Left kidney (tissue), 2 donors: ENCODE results near the gene HOXD13. TPM values are rescaled to one million over a fixed set of nuclear protein-coding genes. Genes with fewer than 3 reads are reported as not detected.

ENCODE experiments used
- DNase-seq: peaks from one replicate; pipeline ENCODE4 v3.0.0-alpha.2; 2013
- polyA plus RNA-seq: library from polyadenylated mRNA; unstranded; fragments of 120-200 nt; gene quantifications from one replicate; pipeline ENCODE4 v1.2.1, GENCODE V29; 2013; ENCODE audit not compliant: insufficient read length

Gene HOXD13
- polyA plus RNA-seq, 1 donor: 0.20 TPM

GRCh38 chr2:176118601-176119339 is 26.2 kb downstream of the HOXD13 start:
- DNase-seq: peak; percentile 95

DNA sequence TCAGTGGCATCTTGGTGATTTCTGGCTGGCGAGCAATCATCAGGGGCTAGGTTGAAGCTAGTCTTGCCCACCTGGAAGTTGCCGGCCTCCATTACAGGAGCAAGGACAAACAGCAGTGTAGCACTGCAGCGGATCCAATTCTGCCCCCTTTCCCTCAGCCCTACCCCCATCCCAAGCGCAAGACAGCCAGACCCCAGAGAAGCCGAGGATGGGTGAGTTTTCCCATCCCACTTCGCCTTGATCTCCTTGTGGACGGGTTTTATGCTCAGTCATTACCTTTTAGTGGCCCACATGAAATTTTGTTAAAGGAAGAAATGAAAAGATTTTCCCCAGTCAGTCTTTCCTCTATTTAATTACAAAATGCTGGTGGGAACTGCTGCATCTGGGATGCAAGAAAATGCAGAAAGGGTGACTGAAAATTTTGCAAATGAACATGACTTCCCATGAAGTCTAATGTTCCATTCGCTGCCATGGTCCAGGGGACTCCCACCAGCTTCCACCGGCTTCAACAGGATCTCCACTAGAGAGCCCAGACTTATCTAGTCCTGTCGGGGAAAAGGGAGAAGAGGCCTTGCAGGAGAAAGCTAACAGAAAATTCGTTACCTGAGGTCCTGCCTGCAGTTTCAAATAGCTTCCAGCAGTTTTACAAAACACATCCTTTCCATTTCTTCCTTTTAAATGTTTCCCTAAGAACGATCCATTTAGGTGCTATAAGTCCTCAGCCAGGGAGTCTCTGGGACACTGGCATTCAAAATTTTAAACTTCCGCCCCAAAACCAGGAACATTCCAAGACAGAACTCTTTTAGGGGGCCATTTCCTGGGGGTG is 28.1 kb downstream of the HOXD13 start:
- no peak for DNase-seq

DNA sequence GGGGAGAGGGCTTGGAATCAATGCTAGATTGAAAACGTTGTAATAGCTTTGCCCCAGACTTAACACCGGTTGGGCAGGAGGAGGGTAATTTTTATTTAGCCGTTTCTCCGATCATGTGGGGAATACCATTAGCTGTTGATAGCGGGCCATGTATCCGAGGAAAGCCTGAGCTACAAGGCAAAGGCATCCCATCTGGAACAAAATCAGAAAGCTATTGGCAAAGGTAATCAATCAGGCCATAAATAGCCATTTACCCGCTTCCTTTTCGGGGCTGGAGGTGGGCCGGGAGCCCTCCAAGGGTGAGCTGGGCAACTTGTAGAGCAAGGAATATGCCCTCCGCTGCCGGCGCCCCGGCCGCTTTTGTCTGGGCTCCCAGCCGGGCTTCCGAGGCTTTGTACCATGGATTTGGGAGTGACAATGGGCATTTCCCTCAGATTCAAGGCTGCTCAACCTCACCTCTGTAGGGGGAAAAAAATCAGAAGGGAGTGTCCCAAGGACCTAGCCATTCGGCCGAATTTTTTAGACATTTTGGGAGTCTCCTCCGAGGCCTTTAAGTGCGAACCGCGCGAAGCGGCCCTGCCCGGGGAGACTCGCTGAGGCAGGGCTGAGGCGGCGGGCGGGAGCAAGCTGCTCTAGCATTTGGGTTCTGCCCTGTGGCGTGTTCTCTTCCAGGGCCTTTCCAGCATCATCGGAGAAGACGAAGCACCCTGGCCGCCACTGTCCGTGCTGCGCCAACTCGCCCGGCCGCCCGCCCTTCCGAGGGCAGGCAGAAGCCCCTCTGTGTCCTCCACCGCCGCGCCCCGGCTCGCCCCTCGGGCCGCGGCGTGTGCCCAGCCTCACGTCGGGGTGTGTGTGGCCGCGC is 28.9 kb downstream of the HOXD13 start:
- DNase-seq: no peak

DNA sequence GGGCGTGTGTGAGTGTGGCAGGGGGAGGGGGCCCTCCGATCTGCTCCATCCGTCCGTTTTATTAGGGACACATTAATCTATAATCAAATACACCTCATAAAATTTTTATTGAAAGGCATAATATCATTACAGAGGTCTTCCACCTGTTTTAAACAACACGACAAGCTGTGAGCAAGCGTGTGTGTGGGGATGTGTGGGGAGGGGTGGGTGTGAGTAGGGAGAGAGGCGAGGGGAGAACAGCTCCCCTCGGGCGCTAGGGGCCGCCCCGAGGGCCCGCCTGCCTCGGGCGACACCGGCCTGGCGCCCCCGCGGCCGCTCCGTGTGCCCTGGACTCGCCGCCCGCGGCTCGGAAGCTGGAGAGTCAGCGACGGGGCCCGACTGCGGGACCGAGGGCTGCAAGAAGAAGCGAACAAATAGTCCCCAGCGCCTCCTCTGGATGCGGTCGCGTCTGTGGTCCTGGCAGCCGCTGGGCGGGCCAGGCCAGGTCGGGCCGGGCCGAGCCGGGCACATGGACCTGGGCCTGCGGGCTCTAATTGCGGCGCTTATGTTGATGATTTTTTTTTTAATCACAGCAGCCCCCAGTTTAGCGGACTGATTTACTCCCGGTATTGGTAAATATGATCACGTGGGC is 29.6 kb downstream of the HOXD13 start:
- no peak for DNase-seq

GRCh38 chr2:176122683-176123410 is 30.3 kb downstream of the HOXD13 start, which contains the start of gene HOXD9:
Gene HOXD9 (plus strand): TSS chr2:176122719. CDS start chr2:176122769, 50 bp downstream.
- DNase-seq: no peak

DNA sequence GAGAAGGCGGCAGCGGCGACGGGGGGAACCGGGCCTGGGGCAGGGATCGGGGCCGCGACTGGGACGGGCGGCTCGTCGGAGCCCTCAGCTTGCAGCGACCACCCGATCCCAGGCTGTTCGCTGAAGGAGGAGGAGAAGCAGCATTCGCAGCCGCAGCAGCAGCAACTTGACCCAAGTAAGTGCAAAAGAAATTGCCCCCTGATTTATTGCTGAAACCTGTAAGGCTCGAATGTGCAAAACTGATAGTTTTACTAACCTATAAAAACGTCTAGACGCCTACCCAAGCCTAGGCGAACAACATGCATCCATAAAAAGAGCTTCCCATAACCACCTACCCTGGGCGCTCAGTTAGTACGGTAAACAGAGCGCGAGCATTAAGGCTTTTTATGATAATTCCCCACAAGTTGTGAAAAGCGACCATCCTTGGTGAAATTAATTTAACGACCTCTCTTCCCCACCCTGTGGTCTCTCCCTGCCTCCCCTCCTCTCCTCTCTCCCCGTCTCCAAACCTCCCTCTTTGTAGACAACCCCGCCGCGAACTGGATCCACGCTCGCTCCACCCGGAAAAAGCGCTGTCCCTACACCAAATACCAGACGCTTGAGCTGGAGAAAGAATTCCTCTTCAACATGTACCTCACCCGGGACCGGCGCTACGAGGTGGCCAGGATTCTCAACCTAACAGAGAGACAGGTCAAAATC is 31.0 kb downstream of the HOXD13 start:
- DNase-seq: no peak

GRCh38 chr2:176124110-176124946 is 31.8 kb downstream of the HOXD13 start:
- DNase-seq: no peak

DNA sequence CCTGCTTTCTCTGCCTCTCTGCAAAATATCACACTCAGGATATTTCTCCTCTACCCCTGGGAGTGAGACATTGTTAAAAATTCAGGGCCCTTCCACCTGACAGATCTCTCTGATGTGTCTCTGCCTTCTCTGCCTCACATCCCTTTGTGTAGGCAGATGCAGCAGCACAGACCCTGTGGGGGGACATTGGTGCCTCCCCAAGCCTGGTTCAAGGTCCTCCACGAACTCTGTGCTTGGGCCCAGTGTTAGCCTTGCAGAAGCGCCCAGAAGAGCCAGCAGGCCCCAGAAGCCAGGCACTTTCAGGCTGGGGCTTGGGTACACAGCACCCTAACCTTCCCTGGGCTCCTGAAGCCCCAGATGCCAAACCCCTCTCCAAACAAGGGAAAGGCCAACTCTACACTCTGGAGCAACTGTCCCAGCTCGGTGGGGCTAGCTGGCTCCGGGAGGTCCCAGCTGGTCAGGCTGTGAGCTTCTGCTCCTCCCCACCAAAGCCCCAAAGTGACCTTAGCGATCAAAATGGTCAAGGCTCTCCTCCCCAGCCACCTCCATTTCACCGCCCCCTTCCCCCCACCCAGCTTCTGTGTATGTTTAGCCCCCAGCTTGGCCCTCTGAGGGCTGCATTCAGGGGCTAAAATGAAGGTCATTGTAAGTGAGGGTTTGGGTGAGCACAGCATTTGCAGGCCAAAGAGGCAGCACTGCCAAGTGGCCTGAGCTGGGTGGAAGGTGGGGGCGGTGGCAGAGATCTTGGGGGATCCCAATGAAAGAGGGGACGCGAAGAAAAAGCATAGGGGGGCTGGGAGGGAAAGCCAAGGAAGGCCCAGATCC is 32.6 kb downstream of the HOXD13 start:
- DNase-seq: no peak

DNA sequence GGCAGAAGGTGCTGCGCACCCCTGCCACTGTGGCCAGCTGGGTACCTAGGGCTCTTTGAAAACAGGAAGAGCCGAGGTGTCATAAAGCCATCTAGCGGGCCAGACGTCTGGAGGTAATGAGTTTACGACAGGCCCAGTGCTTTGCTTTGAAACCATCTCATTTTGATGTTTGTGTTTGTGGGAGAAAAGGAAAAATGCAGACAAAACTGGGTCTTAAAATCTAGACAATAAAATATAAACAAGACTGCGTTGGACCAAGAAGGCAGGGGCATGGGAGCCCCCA is 33.2 kb downstream of the HOXD13 start:
- DNase-seq: no peak

DNA sequence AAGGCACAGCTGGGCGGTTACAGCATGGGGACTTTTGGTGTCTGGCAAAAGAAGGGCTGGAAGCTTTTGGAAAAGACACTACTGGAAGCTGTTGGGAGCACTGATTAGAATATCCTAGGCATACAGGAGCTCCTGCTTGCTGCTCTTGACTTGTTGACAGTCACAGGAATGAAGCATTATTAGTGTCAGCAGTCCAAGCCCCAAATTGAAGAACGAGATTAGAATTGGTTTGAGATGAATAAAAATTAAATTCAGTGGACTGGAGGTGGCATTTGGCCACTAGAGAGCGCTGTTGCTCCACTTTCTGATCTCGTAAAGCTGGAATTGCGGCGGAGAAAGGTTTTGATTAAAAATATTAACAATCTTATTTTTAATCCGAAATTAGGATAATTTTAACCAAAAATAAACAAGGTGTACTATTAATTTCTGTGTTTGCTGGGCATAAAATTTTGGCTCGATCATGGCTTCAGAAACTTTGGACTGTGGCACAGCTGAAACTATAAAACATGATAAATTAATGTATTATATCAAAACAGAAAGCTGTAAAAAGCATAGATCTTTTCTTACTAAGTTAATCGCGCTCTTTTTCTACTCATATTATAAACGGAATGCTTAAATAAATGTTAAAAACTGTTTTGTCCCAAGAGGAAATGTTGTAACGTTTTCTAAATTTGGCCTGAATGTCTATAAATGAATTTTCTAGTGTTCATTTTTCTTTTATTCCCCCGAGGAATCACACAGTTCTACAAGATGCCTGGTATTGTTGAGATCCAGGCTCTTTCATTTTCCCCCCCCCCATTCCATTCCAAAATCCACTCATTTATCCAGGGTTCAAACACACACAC is 34.6 kb downstream of the HOXD13 start:
- no peak for DNase-seq

- DNase-seq: no peak
Measured at GRCh38 chr2:176127774-176128072, 35.2 kb downstream of the HOXD13 start.

DNA sequence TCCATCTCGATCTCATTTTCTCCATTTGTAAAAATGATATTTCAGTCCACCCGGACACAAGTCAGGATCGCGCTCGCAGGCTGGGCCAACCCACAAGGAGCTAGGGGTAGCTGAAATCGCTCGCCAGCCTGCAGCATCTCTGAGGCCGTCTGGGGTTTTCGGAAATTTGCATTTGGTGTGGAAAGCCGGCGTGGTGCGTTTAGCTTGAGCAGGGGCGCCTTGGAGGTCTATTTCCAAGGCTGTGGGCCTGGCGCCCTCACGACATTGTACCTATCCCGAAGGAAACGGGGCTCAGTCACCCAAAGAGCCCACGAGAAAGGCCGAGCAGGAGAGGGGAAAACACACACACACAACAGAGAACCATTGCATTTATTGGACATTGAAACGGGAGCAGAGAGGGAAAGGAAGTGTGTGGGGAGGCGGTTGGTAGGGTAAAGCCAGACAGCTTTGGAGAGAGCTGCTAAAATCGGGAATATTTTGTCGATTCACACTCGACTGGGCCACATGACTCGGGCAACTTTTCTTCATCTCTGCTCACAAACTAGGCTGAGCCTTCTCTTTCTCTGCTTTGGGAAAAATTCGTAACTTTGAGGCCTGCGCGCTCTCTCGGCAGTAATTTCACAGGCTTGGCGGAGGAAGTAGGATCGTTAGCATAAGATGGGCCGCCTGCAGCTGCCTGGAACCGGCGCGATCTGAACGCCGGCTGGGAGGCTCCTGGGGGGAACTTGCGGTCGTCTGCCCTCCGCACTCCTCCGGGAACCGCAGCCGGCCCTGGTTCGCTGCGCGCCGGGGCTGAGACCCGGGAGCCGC is 35.9 kb downstream of the HOXD13 start:
- DNase-seq: no peak

DNA sequence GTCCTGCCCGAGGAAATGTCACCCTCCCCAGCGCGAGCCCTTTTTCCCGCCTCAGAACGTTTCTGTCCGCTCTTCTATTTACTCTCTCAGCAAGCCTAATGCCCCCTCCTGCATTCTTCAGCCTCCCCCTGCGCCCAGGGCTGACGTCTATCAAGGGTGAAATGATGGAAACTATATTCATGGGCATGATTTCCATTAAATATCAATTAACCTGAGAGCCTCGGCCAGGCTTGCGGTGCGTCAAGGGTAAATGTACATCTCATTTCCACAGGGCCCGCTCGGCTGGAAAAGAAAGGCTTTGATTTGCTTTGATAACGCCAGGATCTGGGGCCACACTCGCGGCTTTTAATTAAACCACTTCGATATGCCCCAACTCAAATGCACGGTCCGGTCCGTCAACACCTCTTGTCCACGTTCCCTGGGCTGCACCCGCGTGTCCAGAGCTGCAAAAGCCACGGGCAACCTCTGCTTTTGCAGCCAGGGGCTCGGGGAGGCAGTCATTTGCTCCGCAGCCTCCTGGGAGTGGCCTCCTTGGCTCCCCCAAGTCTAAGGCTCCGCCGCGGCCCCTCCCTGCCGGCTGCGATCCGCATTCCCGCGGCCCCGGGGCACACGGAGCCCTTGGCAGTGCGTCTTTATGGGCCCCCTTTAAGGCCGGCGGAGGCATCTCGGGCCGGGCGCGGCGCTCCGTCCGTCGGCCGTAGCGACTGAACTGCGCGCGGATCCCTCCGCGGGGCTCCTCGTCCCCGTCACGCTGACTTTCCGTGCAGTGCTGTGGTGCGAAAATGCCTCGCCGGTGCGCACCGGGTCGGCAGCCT is 36.7 kb downstream of the HOXD13 start, which contains the start of gene HOXD8:
Gene HOXD8, plus strand, starts transcription at position 724 of the 815 bp plus-strand sequence. CDS start 662 bp downstream, outside the sequence.
- no peak for DNase-seq

- no peak for DNase-seq
Measured at GRCh38 chr2:176129813-176130146, 37.3 kb downstream of the HOXD13 start.

DNA sequence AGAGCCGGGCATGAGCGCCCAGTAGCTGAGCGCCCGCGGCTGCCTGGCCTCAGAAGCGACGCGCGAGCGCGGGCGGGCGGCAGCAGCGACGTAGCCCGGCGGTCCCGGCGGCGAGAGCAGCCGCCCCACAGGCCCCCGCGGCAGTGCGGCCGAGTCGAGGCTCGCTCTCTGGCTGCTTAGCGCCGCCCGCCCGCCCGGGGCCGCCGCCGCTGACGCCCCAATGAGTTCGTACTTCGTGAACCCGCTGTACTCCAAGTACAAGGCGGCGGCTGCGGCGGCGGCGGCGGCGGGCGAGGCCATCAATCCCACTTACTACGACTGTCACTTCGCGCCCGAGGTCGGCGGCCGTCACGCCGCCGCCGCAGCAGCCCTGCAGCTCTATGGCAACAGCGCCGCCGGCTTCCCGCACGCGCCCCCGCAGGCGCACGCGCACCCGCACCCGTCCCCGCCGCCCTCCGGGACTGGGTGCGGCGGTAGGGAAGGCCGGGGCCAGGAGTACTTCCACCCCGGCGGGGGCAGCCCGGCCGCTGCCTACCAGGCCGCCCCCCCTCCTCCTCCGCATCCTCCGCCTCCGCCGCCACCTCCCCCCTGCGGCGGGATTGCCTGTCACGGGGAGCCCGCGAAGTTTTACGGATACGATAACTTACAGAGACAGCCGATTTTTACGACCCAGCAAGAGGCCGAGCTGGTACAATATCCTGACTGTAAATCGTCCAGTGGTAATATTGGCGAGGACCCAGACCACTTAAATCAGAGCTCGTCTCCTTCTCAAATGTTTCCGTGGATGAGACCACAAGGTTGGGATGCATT is 37.8 kb downstream of the HOXD13 start:
- DNase-seq: peak; percentile 94
